Psoas muscle (tissue), 8 donors: Measurements from ENCODE around the gene SRRM2. TPM values are rescaled to one million over a fixed set of nuclear protein-coding genes. Genes with fewer than 3 reads are reported as not detected.

Experiments used
- ATAC-seq, 4 donors: fragments of 200-7000 bp; cut with Tn5 transposase; one replicate each; pipeline ENCODE4 v1.9.1; 2020; ENCODE audit warnings: moderate library complexity in 3 of 4, mild to moderate bottlenecking in 2 of 4
- DNase-seq, 2 donors: peaks; one replicate each; pipeline ENCODE4 v3.0.0-alpha.2; 2020
- H3K27ac ChIP-seq: fragments of 200-600 bp; one replicate; pipeline ENCODE4 v1.8.0; 2022
- H3K27me3 ChIP-seq, 3 donors: fragments of 200-600 bp in 1 of 3; one replicate each; pipeline versions ENCODE4 v1.6.1 to v1.8.0; 2013 to 2022; ENCODE audit warnings: low read length in 2 of 3, mild to moderate bottlenecking in 2 of 3, moderate library complexity in 1 of 3; ENCODE audit not compliant: insufficient read depth in 3 of 3
- H3K36me3 ChIP-seq, 2 donors: fragments of 200-600 bp in 1 of 2; one replicate each; pipeline versions ENCODE4 v1.6.1 to v1.8.0; 2013 to 2022; ENCODE audit warnings: low read depth in 1 of 2, mild to moderate bottlenecking in 1 of 2, moderate library complexity in 1 of 2; ENCODE audit not compliant: insufficient read depth in 1 of 2
- H3K4me1 ChIP-seq: fragments of 200-600 bp; one replicate; pipeline ENCODE4 v1.8.0; 2022
- H3K4me3 ChIP-seq: fragments of 200-600 bp; one replicate; pipeline ENCODE4 v1.8.0; 2022; ENCODE audit warnings: mild to moderate bottlenecking
- H3K9me3 ChIP-seq: fragments of 200-600 bp; one replicate; pipeline ENCODE4 v1.8.0; 2022
- WGBS, 3 donors: extraction: QIAGEN DNeasy Blood & Tissue Kit; methylation state at CpG; one replicate each; pipeline versions ENCODE4 v1.1.6 to v1.1.7; 2013; 5-methylcytosine and 5-hydroxymethylcytosine counted together
- intact Hi-C, 2 donors: fragments of 100-400 bp; cut with DNase I; formaldehyde crosslinking; loops; one replicate each; pipeline versions ENCODE4 v1.11.0 to v1.14.2; 2022
- polyA plus RNA-seq, 3 donors: library from polyadenylated mRNA; stranded (reverse); fragments of 200-250 nt; gene quantifications; one replicate each; pipeline ENCODE4 v1.2.3, GENCODE V29; 2013
- total RNA-seq, 4 donors: library from RNA; stranded (reverse); fragmentation: NEBNext Ultra II Directional in 2 of 4; extraction: Animal tissue kit (Norgen Biotek cat#: 25700) in 2 of 4; gene quantifications; one replicate each; pipeline versions ENCODE4 v1.2.1 to v1.2.4, GENCODE V29; 2021 to 2023
- TF ChIP-seq, protein P1 (sequence below): fragments of 200-600 bp; IDR thresholded peaks from one replicate; pipeline ENCODE4 v1.8.0; 2022; ENCODE audit warnings: antibody characterized with exemption
- donor health status: healthy with polysubstance abuse.
- donor health status: DM: no; HTN: no; CAD: no; lungs with moderate emphysema.
- donor health status: Bipolar disorder and iron deficiency.
- donor health status: healthy.
- donor health status: DM: yes; HTN: yes; CAD: no.
- donor health status: DM: no; HTN: no; CAD: no.
- donor health status: DM: no; HTN: no; CAD: no.
- donor health status: DM: yes; HTN: yes; CAD: no.

The SRRM2 gene
- total and polyA plus RNA-seq, 7 donors: 183 to 413 (median 277) TPM

DNA sequence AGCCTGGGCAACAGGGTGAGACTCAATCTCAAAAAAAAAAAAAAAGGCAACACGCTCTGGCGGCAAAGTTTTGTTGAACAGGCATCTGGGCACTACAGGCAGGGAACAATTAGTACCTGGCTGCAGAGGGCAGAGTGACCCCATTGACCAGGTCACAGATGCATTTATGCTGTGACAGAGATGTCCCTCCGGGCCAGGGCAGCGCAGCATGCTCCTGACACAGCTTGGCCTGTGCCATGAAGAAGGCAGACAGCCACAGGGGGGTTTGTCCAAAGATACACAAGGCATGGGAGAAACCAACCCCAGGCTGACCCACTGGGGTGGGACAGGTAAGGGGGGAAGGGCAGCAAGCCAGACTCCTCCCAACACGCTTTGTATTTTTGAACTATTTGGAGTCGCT lies 7.7 kb upstream of the SRRM2 start:
- DNase-seq (no peak), ATAC-seq (no peak)
- Histone ChIP-seq H3K36me3 (peaks cover 0 to 4% of the 10 kb centered on the region in 2 donors), H3K27me3 (no peaks in the 10 kb centered on the region), H3K4me1 (no peaks in the 10 kb centered on the region), H3K4me3 (no peak overlapping the region), H3K9me3 (no peaks in the 10 kb centered on the region), H3K27ac (no peak overlapping the region)
- 75 to 92% (median 85%) methylated on average over 6 of the region's 6 CpGs for WGBS, 3 donors
- intact Hi-C loops: no loop called here
- TF ChIP-seq, protein P1, sequence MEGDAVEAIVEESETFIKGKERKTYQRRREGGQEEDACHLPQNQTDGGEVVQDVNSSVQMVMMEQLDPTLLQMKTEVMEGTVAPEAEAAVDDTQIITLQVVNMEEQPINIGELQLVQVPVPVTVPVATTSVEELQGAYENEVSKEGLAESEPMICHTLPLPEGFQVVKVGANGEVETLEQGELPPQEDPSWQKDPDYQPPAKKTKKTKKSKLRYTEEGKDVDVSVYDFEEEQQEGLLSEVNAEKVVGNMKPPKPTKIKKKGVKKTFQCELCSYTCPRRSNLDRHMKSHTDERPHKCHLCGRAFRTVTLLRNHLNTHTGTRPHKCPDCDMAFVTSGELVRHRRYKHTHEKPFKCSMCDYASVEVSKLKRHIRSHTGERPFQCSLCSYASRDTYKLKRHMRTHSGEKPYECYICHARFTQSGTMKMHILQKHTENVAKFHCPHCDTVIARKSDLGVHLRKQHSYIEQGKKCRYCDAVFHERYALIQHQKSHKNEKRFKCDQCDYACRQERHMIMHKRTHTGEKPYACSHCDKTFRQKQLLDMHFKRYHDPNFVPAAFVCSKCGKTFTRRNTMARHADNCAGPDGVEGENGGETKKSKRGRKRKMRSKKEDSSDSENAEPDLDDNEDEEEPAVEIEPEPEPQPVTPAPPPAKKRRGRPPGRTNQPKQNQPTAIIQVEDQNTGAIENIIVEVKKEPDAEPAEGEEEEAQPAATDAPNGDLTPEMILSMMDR: no peak

- TF ChIP-seq, protein P1: no peak
- DNase-seq: no peak
- ATAC-seq: no peak
- H3K4me1 ChIP-seq: no peaks in the 10 kb centered on the region
- H3K36me3 ChIP-seq: peaks cover 0 to 6% of the 10 kb centered on the region in 2 donors
- H3K27ac ChIP-seq: no peak overlapping the region
- 67 to 74% (median 74%) methylated on average over 15 of the region's 15 CpGs for WGBS, 3 donors
- H3K27me3 ChIP-seq: no peaks in the 10 kb centered on the region
- H3K4me3 ChIP-seq: no peak overlapping the region
- H3K9me3 ChIP-seq: no peaks in the 10 kb centered on the region
- intact Hi-C loops: no loop called here
These were observed 7.1 kb upstream of the SRRM2 start for GRCh38 chr16:2745116-2745890.

- H3K27me3 ChIP-seq: no peaks in the 10 kb centered on the region
- no peak overlapping the region for H3K4me3 ChIP-seq
- H3K4me1 ChIP-seq: no peaks in the 10 kb centered on the region
- no peaks in the 10 kb centered on the region for H3K9me3 ChIP-seq
- peaks cover 0 to 6% of the 10 kb centered on the region in 2 donors for H3K36me3 ChIP-seq
- DNase-seq (no peak), ATAC-seq (no peak)
- intact Hi-C loops: no loop called here
- H3K27ac ChIP-seq: no peak overlapping the region
- TF ChIP-seq, protein P1: no peak
- WGBS, 3 donors: 80 to 88% (median 86%) methylated on average over 9 of the region's 9 CpGs
These were observed 6.5 kb upstream of the SRRM2 start for GRCh38 chr16:2745961-2746360.

DNA sequence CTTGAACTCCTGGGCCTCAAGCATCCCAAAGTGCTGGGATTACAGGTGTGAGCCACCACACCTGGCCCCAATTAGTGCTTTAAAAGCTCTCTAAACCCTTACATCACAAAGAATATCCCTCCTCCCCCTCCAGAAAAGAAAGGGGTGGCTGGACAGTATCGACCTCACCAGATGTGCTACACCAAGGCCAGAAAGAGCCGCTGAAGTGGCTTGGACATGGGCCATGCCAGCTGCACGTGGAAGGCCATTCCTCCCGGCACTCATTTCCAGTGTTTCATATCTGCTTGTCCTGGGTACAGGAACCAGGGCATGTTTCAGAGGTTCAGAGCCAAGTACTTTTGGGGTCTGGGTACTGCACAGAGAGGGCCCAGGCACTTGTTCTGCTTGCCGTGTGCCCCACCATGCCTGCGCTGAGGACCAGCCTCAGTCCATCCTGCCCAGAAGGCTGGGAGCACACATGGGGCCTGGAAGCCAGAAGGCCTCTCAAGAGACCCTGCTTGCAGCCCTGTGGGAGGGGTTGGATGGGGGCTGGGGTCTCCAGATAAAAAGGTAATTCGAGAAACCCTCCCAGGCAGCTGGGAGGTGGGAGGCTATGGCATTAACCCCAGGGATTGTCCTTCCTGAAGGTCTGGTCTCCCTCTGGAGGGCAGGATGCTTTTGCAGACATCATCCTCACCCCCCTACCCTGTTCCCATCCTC lies 3.5 kb upstream of the SRRM2 start:
- DNase-seq (no peak), ATAC-seq (no peak)
- H3K4me1 ChIP-seq: peaks cover 8% of the 10 kb centered on the region
- H3K4me3 ChIP-seq: no peak overlapping the region
- WGBS, 3 donors: 59 to 71% (median 69%) methylated on average over 7 of the region's 7 CpGs
- intact Hi-C loops: no loop called here
- no peaks in the 10 kb centered on the region for H3K27me3 ChIP-seq
- TF ChIP-seq, protein P1: no peak
- H3K27ac ChIP-seq: no peak overlapping the region
- no peaks in the 10 kb centered on the region for H3K9me3 ChIP-seq
- H3K36me3 ChIP-seq: peaks cover 0 to 6% of the 10 kb centered on the region in 2 donors
